Ascending aorta (tissue), 2 donors: Measurements from ENCODE around the gene EPHA7. TPM values are rescaled to one million over a fixed set of nuclear protein-coding genes. Genes with fewer than 3 reads are reported as not detected.

Experiments used
- DNase-seq, 2 donors: peaks; one replicate each; pipeline ENCODE4 v3.0.0-alpha.2; 2019; ENCODE audit warnings: low spot score in 2 of 2
- H3K27ac ChIP-seq, 2 donors: fragments of 200-600 bp; sonication (generic); one replicate each; pipeline ENCODE4 v1.5.1; 2016 to 2017; ENCODE audit warnings: mild to moderate bottlenecking in 1 of 2
- H3K27me3 ChIP-seq: fragments of 200-600 bp; sonication (generic); one replicate; pipeline ENCODE4 v1.5.1; 2017
- H3K36me3 ChIP-seq, 2 donors: fragments of 200-600 bp; sonication (generic); one replicate each; pipeline ENCODE4 v1.5.1; 2016
- H3K4me1 ChIP-seq, 2 donors: fragments of 200-600 bp; sonication (generic); one replicate each; pipeline ENCODE4 v1.5.1; 2016 to 2017; ENCODE audit warnings: mild to moderate bottlenecking in 1 of 2
- H3K4me3 ChIP-seq, 2 donors: fragments of 200-600 bp; sonication (generic); one replicate each; pipeline ENCODE4 v1.5.1; 2016 to 2017; ENCODE audit warnings: mild to moderate bottlenecking in 1 of 2
- H3K9me3 ChIP-seq, 2 donors: fragments of 200-600 bp; sonication (generic); one replicate each; pipeline ENCODE4 v1.5.1; 2016
- intact Hi-C: fragments of 100-400 bp; cut with DNase I; formaldehyde crosslinking; loops from one replicate; pipeline ENCODE4 v1.15.1; 2023
- total RNA-seq: library from RNA; depleted of rRNA; stranded (reverse); fragments of >200 nt; gene quantifications from one replicate; pipeline ENCODE4 v1.1.0, GENCODE V29; 2016
- TF ChIP-seq, protein P1 (sequence below), 3 experiments: fragments of 200-600 bp in 2 of 3; fragments of 450-650 bp in 1 of 3; sonication (generic) in 2 of 3; IDR thresholded peaks; one replicate each; pipeline ENCODE4 v1.5.1; 2016 to 2019; ENCODE audit warnings: antibody characterized with exemption in 3 of 3, mild to moderate bottlenecking in 1 of 3, moderate library complexity in 1 of 3

The EPHA7 gene
- total RNA-seq, 1 donor from 2014 or later, result 0.43 TPM

DNA sequence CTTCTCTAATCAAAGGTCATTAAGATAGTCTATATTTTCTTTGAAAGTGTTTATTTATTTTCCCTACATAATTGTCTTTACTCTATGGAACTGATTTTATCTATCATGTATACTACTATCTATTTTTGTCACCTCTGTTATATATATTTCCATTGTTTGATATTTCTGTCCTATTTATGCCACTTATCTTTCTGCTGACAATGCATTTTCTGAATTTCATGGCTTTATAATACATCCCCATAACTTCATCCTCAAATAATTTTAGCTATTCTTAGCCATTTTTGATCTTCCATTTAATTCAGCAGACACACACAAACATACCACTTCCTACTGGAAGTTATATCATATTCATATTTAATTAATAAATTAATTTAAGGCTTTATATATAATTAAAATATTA lies 123.7 kb downstream of the EPHA7 start:
- no peaks in the 10 kb centered on the region for H3K9me3 ChIP-seq
- DNase-seq, result no peak
- no peaks in the 10 kb centered on the region for H3K27me3 ChIP-seq
- no peaks in the 10 kb centered on the region for H3K36me3 ChIP-seq
- no peaks in the 10 kb centered on the region for H3K4me1 ChIP-seq
- TF ChIP-seq, protein P1, sequence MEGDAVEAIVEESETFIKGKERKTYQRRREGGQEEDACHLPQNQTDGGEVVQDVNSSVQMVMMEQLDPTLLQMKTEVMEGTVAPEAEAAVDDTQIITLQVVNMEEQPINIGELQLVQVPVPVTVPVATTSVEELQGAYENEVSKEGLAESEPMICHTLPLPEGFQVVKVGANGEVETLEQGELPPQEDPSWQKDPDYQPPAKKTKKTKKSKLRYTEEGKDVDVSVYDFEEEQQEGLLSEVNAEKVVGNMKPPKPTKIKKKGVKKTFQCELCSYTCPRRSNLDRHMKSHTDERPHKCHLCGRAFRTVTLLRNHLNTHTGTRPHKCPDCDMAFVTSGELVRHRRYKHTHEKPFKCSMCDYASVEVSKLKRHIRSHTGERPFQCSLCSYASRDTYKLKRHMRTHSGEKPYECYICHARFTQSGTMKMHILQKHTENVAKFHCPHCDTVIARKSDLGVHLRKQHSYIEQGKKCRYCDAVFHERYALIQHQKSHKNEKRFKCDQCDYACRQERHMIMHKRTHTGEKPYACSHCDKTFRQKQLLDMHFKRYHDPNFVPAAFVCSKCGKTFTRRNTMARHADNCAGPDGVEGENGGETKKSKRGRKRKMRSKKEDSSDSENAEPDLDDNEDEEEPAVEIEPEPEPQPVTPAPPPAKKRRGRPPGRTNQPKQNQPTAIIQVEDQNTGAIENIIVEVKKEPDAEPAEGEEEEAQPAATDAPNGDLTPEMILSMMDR (IDR thresholded peaks at IDR 0.05), result no peak
- no peak overlapping the region for H3K27ac ChIP-seq
- intact Hi-C loops, result no loop called here
- H3K4me3 ChIP-seq, result no peak overlapping the region

DNA sequence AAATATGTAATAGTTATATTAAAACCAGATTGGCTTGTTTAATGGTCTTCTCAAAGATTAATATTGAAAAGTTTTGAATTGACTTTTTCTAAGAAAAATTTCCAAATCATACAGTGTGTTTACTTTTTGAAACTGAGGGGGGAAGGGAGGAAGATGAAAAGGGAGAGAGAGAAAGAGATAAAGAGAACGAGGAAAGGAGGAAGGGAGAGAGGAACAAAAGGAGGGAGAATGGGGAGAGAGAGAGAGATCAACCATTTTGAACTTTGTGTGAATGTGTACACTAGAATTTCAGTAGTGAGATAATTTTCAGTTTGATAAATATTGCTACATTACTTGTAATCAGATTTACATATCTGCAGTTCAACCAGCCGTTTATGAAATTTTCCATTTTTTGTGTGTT lies 124.5 kb downstream of the EPHA7 start:
- no peaks in the 10 kb centered on the region for H3K27me3 ChIP-seq
- H3K27ac ChIP-seq, result no peak overlapping the region
- intact Hi-C loops, result no loop called here
- H3K36me3 ChIP-seq, result no peaks in the 10 kb centered on the region
- no peak overlapping the region for H3K4me3 ChIP-seq
- H3K4me1 ChIP-seq, result no peaks in the 10 kb centered on the region
- H3K9me3 ChIP-seq, result no peaks in the 10 kb centered on the region
- TF ChIP-seq, protein P1 (IDR thresholded peaks at IDR 0.05), result no peak
- no peak for DNase-seq

DNA sequence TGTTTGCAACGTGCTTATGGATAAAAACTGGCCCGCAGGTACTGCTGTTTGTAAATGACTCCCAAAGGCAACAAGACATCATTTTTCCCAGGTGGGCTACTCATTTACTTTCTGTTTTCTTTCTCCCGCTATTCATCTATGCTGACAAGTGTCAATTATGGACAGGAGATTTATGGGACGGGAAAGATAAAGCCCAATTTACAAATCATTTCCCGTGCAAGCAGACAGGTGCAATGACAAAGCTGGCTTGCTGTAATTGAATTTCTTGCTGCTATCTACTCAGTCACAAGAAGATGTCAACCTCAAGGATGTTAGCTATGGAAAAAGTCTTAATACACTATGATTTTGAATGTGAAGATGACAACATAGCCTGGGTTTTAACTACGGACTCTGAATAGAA lies 125.5 kb downstream of the EPHA7 start:
- no peak for DNase-seq
- Histone ChIP-seq H3K36me3 (no peaks in the 10 kb centered on the region), H3K9me3 (no peaks in the 10 kb centered on the region), H3K4me3 (no peak overlapping the region), H3K27me3 (no peaks in the 10 kb centered on the region), H3K27ac (no peak overlapping the region), H3K4me1 (no peaks in the 10 kb centered on the region)
- intact Hi-C loops, result no loop called here
- TF ChIP-seq, protein P1 (IDR thresholded peaks at IDR 0.05), result no peak

DNA sequence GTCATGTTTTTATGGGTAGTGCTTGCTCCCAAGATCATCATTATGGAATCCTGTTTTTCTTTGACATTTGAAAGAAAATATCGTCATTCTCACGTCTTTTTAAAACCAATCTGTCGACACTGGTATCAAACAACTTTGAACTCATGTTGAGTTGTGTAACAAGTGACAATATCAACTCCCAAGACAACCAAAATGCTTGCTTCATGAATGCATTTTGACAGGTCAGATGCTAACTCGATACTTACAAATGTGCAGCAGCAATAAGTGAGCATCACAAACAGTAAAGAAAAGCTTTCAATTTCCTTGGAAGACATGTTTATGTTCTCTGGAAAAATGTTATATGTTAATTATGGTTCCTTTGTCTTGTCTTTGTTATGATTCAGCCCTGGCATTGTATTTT lies 125.9 kb downstream of the EPHA7 start:
- no peaks in the 10 kb centered on the region for H3K27me3 ChIP-seq
- intact Hi-C loops, result no loop called here
- no peak for DNase-seq
- H3K9me3 ChIP-seq, result no peaks in the 10 kb centered on the region
- no peak overlapping the region for H3K4me3 ChIP-seq
- H3K27ac ChIP-seq, result no peak overlapping the region
- no peaks in the 10 kb centered on the region for H3K4me1 ChIP-seq
- TF ChIP-seq, protein P1 (IDR thresholded peaks at IDR 0.05), result no peak
- H3K36me3 ChIP-seq, result no peaks in the 10 kb centered on the region

DNA sequence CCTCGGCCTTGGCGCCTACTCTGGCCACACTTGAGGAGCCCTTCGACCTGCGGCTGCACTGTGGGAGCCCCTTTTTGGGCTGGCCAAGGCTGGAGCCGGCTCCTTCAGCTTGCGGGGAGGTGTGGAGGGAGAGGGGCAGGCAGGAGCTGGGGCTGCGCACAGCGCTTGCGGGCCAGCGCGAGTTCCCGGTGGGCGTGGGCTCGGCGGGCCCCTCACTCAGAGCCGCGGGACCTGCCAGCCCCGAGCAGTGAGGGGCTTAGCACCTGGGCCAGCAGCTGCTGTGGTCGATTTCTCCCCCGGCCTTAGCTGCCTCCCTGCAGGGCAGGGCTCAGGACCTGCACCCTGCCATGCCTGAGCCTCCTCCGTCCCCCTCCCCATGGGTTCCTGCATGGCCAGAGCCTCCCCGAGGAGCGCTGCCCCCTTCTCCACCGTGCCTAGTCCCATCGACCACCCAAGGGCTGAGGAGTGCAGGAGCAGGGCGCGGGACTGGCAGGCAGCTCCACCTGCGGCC lies 136.8 kb downstream of the EPHA7 start:
- no peaks in the 10 kb centered on the region for H3K9me3 ChIP-seq
- TF ChIP-seq, protein P1 (IDR thresholded peaks at IDR 0.05), result no peak
- intact Hi-C loops, result no loop called here
- no peak overlapping the region for H3K4me3 ChIP-seq
- no peak overlapping the region for H3K27ac ChIP-seq
- no peaks in the 10 kb centered on the region for H3K4me1 ChIP-seq
- no peaks in the 10 kb centered on the region for H3K36me3 ChIP-seq
- H3K27me3 ChIP-seq, result no peaks in the 10 kb centered on the region
- DNase-seq, result no peak

DNA sequence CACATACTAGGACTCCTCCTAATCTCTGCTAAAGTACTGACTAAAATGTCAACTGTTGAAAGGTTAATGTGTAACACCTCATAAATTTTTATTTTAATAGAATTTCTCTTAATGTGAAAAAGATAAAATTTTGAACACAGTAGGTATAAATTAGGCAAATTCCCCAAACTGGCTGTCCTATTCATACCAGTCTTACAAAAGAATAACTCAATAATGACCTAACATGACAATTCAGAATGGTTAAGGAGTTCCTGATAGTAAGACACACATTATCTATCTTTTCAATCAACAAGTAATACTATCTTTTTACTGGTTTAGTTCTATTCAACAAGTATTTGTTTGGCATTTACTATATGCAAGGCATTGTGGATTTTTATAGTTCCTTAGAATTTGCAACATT lies 141.1 kb downstream of the EPHA7 start:
- Histone ChIP-seq H3K9me3 (no peaks in the 10 kb centered on the region), H3K27ac (no peak overlapping the region), H3K4me1 (no peaks in the 10 kb centered on the region), H3K4me3 (no peak overlapping the region), H3K27me3 (no peaks in the 10 kb centered on the region), H3K36me3 (no peaks in the 10 kb centered on the region)
- intact Hi-C loops, result no loop called here
- TF ChIP-seq, protein P1 (IDR thresholded peaks at IDR 0.05), result no peak
- DNase-seq, result no peak
